Cardiac atrium fibroblast (primary cell): ENCODE data around the gene HPCA. TPM values are rescaled to one million over a fixed set of nuclear protein-coding genes. Genes with fewer than 3 reads are reported as not detected.

Experiments
- total RNA-seq: library from RNA; depleted of rRNA; stranded (reverse); fragments of >200 nt; gene quantifications from 2 replicates; pipeline ENCODE4 v1.2.3, GENCODE V29; 2015

The HPCA gene
- not detected in 2 replicates for total RNA-seq

DNA sequence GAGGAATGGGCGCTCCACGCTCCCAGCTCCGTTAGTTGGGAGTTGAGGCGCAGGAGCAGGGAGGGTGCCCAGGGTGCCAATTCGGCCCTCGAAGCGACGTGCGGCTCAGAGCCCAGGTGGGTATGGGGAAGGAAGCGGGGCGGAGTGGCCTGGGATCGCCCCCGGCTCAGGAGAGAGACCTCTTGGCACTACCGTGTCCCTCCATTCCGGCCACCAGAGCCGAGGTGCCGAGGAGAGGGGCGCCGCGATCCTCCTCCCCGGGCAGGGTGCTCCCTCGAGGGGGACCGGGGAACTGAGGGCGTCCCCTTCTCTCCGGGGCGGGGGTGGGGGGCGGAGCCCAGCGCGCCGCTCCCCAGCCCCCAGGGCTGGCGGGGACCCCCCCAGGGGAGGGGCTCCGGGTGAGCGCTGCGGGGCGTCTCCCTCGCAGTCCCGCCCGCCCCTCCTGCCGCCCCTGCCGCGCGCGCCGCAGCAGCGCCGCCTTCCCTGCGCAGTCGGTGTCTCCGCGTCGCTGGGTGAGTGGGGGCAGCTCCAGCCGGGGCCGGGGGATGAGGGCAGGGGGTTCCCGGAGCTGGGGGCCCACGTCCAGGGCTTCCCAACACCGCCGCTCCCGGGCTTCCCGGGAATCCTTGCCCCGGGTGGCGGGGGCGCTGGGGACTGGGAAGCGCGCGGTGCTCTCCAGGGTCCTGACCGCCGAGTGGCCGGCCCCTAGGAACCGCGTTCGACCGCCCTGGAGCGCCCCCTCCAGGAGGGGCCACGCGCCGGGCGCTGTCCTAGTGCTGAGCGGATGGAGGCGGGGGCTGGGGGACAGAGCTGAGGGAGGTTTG, at the start of gene HPCA:
Gene HPCA, plus strand, starts transcription at position 488 of the 824 bp plus-strand sequence. CDS start 2,408 bp downstream, outside the sequence.

GRCh38 chr1:32870615-32871363, 15.5 kb upstream of the HPCA start, which contains the start of gene FNDC5:
Gene FNDC5 (minus strand): TSS chr1:32870912.

GRCh38 chr1:32900956-32901822, 14.9 kb downstream of the HPCA start, which contains the start of gene TMEM54:
Gene TMEM54 (minus strand): TSS chr1:32901389. CDS start chr1:32901238, 151 bp downstream.

Other genes starting within 250 kb of the HPCA start
- 24.8 and 29.1 TPM in 2 replicates for gene ZBTB8OS, start 235.9 kb upstream of the HPCA start, total RNA-seq
- gene RBBP4, start 235.3 kb upstream of the HPCA start, total RNA-seq = 73.7 and 74.2 TPM in 2 replicates
- gene SYNC, start 183.7 kb upstream of the HPCA start, total RNA-seq = 31.2 and 45.2 TPM in 2 replicates
- gene YARS1, start 69.1 kb upstream of the HPCA start, total RNA-seq = 103 and 128 TPM in 2 replicates
- gene S100PBP, start 68.8 kb upstream of the HPCA start, total RNA-seq = 10.5 and 17.8 TPM in 2 replicates
- 0.16 and 13.5 TPM in 2 replicates for gene FNDC5, start 15.6 kb upstream of the HPCA start, total RNA-seq
- gene TMEM54, start 14.9 kb downstream of the HPCA start, total RNA-seq = 18.8 and 25.4 TPM in 2 replicates
- 8.3 and 10.9 TPM in 2 replicates for gene RNF19B, start 78.3 kb downstream of the HPCA start, total RNA-seq
- gene AK2, start 150.4 kb downstream of the HPCA start, total RNA-seq = 146 and 152 TPM in 2 replicates
- gene AZIN2, start 194.7 kb downstream of the HPCA start, total RNA-seq = 0.72 and 6.3 TPM in 2 replicates